GM19023 (cell line): Measurements from ENCODE around the gene NTN1.
A peak's percentile ranks its signal among the peaks of the same experiment; 100 is the strongest.
"Not testable (repeated sequence)": the region's sequence is repeated elsewhere in the genome, so short reads cannot be mapped to it uniquely, and the experiment has no call there.

Experiments
- ATAC-seq: cut with Tn5 transposase; IDR thresholded peaks from one replicate; pipeline ENCODE4 v1.9.1; 2021; ENCODE audit warnings: mild to moderate bottlenecking, moderate library complexity; ENCODE audit not compliant: unreplicated experiment

NTN1 gene

DNA sequence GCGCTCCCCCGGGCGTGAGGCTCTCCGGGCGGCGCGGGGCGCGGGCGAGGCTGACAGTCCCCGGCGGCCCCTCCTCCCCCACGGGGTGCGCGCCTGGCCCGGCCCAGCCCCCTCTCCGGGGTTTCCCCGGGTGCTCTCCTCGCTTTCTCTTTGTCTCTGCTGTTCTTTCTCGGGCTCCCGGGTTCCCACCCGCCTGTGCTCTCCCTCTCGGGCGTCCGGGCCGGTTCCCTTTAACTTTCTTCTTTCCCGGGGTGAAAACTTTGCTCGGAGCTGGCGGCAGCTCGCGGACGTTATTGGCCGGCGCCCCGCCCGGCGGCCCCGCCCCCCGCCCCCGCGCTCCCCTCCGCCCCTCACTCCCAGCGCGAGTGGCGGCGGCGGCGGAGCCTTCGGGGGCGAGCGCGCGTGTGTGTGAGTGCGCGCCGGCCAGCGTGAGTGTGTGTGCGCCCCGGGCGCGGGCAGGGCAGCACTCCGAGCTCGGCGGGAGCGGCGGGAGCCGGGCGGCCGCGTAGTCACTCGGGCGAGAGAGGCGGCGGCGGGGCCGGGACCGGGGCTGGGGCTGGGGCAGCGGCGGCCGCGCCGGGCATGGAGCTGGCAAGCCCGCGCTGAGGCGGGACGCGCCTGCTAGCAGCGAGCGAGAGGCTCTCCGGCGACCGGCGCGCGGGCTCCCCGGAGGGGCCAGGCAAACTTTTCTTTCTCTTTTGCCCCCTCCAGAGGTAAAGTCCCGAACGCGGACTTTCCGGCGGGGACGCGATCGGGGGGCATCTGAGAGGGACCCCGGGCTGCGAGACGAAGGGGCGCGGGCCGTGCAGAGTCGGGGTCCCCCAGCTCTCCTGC lies at the start of gene NTN1:
TSS of gene NTN1 (plus strand) at position 353 of the 834 bp plus-strand sequence. CDS start 864 bp downstream, outside the sequence.
- peak; percentile 66 for ATAC-seq

DNA sequence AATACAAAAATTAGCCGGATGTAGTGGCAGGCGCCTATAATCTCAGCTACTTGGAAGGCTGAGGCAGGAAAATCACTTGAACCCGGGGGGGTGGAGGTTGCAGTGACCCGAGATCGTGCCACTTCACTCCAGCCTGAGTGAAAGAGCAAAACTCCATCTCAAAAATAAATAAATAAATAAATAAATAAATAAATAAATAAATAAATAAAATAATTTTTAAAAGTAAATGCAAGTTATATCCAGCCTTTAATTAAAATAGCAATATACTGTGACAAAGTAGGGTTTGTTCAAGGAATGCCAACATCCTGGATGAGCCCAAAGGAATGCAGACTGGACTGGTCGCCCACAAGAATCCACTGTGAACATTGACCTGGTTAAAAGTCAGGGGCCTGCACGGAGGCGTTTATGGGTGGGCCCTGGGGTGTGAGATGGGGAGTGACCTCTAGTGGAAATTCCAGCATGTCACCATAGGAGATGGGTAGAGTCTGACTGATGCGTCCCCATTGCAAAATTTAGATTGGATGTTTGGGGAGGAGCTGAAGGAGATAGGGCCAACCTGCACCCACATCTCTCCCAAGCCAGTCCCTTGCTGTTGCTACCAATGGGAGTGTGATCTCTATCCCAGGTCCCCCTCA lies 46.1 kb upstream of the NTN1 start:
- ATAC-seq, result no peak

DNA sequence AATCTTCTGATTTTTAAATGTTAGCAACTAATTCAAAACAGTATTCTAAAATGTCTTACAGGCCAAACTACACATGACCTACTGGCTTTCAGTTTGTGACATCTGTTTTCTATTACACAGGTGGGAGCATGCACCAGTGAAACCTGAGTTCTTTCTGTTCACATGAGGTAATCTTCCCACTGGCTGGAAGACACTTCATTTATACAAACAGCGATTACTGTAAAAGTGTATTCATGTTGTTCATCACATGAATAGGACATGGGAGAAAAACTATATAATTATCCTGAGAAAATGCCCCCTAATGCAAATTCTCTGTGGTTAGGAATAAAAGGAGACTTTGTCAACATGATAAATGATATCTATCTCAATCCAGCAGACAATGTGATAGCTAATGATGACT lies 44.7 kb upstream of the NTN1 start:
- ATAC-seq, result no peak

DNA sequence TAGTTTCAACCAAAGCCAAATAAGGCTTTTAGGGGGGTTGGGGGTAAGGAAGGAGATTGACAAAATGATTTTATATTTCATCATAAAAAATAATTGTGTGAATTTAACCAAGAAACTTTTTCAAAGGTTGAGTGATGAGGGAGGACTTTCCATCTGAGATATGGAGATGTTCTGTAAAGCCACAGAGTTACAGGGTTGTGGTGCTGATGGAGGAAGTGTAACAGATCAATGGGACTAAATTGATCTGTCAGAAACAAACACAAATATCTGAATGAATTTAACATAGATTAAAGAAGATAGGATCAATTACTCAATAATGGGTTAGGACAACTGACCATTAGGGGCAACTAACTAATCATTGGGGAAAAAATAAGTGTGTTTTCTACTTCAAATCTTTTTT lies 41.6 kb upstream of the NTN1 start:
- no peak for ATAC-seq

DNA sequence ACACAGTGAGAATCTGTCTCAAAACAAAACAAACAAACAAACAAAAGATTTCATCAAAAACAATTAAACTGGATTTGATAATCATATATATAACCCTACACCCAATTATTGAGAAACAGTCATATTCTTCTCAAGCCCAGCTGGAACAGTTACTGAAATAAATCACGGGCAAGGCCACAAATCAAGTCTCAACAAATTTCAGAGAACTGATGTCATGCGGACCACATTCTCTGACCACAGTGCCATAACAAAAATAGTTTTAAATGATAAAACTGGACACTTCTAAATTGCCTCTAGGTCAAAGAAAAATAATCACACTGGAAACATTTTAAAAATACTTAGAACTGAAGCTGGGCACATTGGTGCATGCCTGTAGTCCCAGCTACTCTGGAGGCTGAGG lies 39.9 kb upstream of the NTN1 start:
- ATAC-seq, result no peak

DNA sequence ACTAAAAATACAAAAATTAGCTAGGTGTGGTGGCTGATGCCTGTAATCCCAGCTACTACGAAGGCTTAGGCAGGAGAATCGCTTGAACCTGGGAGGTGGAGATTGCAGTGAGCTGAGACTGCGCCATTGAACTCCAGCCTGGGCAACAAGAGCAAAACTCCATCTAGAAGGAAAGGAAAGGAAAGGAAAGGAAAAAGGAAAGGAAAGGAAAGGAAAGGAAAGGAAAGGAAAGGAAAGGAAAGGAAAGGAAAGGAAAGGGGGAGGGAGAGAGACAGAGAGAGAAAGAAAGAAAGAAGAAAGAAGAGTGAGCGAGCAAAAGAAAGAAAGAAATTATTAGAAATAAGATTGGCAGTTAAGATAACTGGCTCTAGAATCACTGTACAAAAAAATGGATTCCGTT lies 37.1 kb upstream of the NTN1 start:
- ATAC-seq, result not testable (repeated sequence)

DNA sequence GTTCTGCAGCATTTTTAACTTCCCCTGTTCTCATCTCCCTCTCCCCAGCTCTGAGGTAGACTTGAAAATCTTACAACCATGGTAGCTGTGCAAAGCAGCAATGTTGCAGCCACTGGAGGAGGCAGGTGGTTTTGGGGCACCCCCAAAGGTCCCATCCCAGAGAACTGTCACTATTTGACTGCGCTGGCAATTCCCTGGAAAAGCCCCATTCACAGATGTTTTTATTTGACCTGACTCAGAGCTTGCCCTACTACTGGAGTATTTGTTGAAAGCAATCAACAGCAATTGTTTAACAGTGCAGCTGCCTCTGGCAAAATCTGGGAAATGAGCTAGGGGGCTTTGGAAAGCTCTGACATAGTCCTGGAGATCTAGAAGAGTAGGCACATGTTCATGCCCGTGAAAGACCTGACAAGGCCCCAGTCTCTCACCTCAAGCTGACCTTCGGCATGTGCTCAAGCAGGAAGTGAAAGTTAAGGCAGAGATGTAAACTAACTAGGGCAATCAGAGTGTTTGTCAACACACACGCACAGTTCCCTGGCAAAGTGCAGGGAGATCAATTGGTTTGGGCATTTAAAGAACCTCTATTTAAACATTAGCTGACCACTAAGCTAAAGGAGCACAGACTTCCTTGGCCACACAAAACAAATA lies 36.1 kb upstream of the NTN1 start:
- no peak for ATAC-seq

DNA sequence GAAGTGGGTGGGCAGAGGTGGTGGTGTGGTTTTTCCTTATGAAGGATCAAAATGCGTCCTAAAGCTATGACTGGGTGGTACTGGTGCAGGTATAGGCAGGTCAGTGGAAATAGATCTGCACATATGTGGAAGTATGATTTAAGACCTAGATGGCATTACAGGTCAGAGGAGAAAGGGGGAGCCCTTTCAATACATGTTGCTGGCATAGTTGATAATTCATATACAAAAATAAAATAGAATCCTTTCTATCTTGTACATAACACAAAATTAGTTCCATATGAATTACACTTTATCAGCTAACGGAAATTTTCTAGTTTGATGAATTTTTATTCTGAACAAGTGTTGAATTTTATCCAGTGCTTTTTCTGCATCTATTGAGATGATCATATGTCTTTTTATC lies 35.0 kb upstream of the NTN1 start:
- ATAC-seq, result no peak

DNA sequence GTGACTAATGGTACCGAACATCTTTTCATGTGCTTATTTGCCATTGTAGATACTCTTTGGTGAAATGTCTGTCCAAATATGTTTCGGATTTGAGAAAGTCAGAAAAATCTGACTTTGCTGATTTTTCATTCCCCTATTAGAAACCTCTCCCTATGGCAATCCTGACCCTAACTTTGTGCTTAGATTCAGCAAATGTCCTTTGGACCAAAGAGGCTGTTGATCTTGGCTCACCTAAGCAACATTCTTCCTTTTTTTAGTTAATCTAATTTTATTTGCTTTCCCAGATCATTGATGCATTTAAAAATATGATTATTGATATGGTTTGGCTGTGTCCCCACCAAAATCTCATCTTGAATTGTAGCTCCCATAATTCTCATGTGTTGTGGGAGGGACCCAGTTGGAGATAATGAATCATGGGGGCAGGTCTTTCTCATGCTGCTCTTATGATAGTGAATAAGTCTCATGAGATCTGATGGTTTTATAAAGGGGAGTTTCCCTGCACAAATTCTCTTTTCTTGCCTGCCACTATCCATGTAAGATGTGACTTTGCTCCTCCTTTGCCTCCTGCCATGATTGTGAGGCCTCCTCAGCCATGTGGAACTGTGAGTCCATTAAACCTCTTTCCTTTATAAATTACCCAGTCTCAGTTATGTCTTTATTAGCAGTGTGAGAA lies 32.9 kb upstream of the NTN1 start:
- ATAC-seq, result not testable (repeated sequence)

DNA sequence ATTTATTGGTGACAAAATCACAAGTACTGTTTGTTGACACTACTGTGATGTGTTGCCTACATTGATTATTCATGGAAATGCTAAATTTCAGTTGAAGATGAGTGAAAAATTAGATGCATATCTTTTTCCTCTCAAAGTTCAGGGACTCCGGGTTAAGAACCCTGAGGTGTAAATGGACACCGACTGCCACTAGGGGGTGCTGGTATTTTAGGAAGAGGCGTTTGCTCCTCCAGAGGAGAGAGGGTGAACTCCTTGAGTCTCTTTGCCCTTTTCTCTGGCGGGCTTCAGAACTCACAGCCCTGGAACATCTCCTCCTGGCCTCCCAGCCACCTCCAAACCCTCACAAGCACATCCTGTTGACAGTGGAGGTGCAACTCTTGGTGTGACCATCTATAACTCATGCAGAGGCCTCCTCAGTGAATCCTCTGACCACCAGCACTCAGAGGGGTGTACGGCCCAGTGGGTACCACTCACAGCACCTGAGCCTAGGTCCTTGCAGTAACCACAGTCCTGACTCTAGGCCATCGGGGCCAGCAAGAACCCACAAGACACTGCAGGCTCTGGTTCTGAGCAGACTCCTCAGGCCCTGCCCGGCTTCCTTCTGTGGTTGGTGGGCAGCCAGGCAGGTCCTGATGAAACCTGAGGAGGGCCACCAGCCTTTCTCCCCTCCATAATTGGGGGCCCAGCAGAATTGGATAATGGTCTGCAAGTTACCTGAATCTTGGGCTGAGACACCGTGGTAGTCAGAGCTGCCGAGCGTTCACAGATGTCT lies 29.6 kb upstream of the NTN1 start:
- ATAC-seq, result no peak

DNA sequence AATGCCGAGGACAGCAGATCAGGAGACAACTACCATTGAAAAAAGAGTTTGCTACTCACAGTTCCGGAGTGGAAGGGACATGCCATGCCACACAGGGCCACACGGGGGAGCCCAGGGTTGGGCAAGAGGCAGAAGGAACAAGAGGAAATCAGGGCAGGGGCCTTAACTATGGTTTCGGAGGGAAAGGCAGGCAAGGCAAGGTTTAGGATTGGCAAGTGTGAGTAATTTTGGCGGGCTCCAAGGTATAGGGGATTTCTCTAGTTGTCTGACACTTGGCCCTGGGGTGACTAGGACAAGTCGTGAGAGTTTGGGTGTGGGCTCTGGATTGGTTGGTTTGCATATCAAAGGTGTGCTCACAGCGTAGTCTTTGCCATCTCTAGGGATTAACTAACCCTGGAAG lies 27.0 kb upstream of the NTN1 start:
- no peak for ATAC-seq

DNA sequence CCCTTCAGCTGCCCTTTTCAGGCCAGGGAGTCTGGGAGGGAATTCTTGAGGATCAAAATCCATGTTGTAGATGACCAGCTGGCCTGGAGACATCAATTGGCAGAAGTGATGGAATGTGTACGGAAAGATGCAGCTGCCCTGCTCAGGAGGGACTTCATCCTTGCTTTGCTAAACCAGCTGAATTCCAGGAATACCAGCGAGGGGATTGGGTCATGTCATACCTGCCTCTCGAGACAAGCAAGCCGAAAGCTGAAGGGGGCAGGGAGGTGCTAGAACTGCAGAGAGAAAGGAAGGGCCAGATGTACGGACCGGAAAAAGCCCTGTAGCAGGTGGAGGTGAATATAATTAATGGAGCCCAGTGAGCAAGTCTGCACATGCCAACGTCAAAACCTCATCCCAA lies 25.6 kb upstream of the NTN1 start:
- no peak for ATAC-seq

DNA sequence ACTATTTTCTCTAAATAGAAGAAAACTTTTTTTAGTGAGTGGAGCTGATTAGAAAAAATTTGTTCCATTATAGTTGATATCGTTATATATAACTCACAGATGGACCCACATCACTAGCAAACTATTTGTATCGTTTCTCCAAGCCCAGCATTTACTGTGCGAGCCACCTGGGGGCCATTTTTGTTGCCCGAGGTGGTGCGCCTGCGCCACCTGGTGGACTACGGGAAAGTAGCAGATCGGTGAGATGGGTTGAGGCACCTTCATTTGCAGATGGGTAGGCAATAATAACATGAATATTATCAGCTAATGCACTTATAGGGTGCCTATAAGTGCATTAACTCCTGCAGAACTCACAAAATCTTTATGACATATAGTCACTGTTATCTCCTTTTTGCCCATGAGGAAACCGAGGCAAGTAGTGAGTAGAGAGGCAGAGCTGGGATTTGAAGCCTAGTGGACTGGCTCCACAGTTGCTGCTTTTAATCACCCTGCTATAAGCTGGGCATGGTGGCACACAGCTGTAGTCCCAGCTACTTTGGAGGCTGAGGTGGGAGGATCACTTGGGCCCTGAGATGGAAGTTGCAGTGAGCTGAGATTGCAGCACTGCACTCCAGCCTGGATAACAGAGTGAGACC lies 23.2 kb upstream of the NTN1 start:
- no peak for ATAC-seq

DNA sequence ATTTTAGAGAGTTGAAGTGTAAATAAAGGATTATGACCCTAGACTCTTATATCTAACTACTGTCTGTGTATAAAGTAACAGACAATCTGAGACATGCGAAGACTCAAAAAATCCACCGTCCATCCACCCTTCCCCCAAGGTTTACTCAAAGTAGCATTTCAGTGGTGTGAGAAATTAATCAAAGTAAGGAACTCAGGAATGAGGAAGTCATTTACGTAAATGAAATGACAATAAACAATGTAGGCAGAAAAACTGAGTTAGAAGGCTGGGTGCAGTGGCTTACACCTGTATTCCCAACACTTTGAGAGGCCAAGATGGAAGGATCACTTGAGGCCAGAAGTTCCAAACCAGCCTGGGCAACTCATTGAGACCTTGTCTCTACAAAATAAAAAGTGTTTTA lies 19.8 kb upstream of the NTN1 start:
- no peak for ATAC-seq

DNA sequence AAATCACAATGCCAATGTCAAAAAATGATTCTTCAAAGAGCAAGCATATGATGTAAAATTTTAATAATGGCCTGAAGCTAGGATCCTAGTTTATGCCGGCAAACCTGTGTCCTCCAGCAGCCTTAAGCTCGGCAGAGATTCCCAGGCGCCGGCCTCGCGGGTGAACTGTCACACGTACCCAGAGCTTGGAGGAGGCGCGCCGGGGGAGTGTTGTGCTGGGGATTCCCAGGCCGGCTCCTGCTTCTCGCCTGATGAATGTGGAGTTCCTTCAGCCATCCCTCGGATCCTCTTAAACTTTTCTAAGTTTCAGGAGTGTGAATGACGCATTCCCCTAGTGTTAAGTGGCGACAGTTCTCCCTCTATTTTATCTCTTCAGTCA lies 19.1 kb upstream of the NTN1 start:
- ATAC-seq, result no peak

DNA sequence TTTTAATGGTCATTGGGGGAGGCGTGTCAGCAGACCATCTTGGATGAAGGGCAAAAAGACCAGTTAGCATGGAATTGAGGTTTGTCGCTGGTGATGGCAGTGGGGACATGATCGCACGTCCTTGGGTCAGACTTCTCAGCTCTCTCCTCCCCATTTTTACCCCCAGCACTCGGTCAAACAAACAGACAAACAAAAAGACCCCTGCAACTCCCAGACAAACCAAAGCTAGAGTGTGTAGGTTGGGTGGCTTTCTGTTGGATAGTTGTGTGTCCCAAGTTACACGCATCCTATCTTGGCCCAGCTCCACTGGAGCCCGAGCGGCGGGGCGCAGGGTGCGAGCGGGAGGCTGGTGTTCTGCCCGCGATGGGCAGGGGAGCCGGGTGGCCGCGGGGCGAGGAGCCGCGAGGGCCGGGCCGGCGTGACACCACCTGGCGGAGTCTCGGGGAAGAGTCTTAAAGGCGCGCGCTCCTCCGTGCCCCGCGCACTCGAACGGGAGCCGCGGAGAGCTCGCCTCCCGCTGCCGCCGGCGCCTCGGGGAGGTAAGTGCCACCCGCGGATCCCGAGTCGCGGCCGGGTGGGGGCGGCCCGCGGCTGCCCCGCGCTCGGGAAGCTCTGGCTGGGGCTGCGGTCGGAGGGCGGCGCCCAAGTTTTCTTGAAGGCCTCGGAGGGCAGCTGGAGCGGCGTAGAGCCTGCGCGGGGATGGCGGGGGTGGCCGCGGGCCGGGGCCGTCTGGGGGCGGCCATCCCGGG lies 18.5 kb upstream of the NTN1 start:
- ATAC-seq, result no peak

DNA sequence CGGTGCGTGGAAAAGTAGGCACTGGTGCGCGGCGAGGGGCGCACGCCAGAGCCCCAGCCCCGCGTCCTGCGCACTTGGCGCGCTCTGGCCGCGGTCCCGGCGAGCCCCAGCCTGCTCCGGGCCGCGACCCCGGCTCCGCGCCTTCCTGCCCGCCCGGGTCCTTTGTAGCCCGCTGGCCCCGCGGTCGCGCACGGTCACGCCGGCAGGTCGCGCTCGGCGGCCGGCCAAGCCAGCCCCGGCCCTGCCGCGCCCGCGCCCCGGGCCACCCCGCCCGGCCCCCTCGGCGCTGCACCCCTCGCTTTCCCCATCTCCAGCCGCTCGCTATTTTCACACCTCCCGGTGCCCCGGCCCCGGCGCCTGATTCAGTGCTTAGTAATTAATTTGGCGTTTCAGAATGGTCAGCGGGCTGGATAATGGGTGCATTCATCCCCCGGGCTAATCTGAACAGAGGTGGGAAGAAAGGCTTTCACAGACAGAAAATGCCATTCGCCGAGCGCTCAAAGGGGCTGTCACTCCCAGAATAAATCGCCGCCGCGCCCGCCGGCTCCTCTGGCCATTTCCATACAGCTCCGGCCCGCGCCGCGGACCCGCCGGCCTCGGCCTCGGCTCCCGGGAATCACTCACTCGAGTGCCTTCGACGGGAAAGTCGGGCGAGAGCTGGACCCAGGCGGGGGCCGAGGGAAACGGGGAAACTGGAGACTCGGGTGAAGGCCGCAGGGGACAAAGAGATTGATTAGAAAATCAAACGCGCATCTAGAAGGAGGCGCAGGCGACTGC lies 17.8 kb upstream of the NTN1 start:
- no peak for ATAC-seq

DNA sequence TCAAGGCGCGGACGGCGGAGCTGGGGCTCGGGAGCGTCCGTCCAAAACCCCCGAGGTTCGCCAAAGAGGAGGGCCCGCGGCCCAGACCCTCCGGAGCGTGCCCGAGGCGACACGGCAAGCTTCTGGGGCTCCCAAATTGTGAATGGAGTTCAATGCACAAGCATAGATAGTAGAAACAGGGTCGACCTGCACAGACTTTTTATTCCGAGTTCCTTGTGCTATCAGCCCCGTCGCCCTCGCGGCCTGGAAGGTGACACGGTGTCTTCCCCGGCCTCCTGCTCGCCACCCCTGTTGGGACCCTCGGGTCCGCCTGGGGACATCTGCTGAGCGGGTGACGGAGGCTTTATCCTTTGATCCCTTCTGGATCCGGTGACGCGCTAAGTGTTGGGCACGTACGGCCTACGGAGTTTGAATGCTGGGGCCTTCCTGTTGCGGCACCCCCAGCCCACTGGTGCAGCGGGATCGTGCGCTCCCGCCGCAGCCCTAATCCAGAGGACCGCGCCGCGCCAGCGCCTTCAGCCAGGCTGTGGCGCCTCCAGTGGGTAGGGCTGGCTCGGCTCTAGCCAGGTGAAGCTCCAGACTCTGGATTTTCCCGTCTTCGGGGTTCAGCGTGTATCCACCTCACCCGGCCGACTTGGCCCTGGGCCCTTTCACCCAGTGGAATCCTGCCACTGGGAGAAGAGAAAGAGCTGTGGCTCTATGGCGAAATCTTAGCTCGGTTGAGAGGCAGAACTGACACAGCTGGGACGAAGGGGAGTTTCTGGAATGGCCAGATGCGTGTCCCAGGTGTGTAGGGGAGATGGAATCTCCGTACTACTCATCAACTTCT lies 17.0 kb upstream of the NTN1 start:
- no peak for ATAC-seq
